Mesodermal cell (in vitro differentiated cells): ENCODE results near the gene GET3.

ENCODE experiments used
- H3K27ac ChIP-seq: 2 replicates; pipeline ENCODE4 v1.7.0; 2013; ENCODE audit warnings: mild to moderate bottlenecking, low read depth, low read length, moderate library complexity; ENCODE audit not compliant: severe bottlenecking
- H3K36me3 ChIP-seq: 2 replicates; pipeline ENCODE4 v1.7.1; 2013; ENCODE audit warnings: mild to moderate bottlenecking, low read length, moderate library complexity; ENCODE audit not compliant: control insufficient read depth, insufficient read depth
- H3K4me1 ChIP-seq: one replicate; pipeline ENCODE4 v1.7.1; 2013; ENCODE audit warnings: mild to moderate bottlenecking, low read length; ENCODE audit not compliant: insufficient read depth, control insufficient read depth, poor library complexity, severe bottlenecking
- H3K4me3 ChIP-seq: 2 replicates; pipeline ENCODE4 v1.7.0; 2013; ENCODE audit warnings: low read length, control low read depth, mild to moderate bottlenecking; ENCODE audit not compliant: insufficient read depth, poor library complexity, severe bottlenecking; ENCODE audit errors: extremely low read depth
- H3K9me3 ChIP-seq: 2 replicates; pipeline ENCODE4 v1.7.1; 2013; ENCODE audit warnings: mild to moderate bottlenecking, low read length, moderate library complexity; ENCODE audit not compliant: control insufficient read depth
- WGBS, 2 experiments: methylation state at CpG; one replicate each; pipeline ENCODE4 v1.1.5; 2013; ENCODE audit warnings: missing lambda C conversion rate in 2 of 2; ENCODE audit not compliant: insufficient coverage in 2 of 2; 5-methylcytosine and 5-hydroxymethylcytosine counted together

Gene GET3

DNA sequence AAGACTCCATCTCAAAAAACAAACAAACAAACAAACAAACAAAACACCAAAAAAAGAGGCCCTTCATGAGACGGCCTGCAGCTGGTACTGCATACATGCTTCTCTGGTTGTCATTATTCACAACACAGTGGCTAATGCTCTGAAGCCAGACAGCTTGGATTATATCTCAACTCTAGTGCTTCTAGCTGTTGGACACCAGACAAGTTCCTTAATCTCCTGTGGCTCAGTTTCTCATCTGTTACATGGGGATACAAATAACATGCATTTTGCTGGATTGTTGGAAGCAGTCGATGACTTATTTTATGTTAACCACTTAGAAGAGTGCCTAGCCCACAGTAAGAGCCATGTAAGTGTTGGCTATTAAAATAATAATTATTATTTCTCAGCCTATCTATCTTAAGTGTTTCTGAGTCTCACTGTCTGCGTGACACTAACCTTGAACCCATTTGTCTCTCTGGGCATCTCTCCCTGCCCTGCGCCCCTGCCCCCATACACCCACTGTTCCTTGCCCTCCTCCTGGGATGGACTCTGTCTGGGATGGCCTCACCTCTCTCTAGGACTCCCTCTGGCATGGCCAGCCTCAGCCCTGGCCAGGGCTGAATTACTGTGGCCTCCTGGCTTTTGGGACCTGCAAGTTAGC, 50.9 kb downstream of the GET3 start:
- Histone ChIP-seq H3K4me3 (no peak overlapping the region), H3K4me1 (peaks cover 52% of the 10 kb centered on the region), H3K9me3 (no peaks in the 10 kb centered on the region), H3K36me3 (no peaks in the 10 kb centered on the region), H3K27ac (peak overlapping the region; percentile 84)
- 72 to 90% methylated on average over 3 to 4 of the region's 4 CpGs for WGBS, 2 experiments

DNA sequence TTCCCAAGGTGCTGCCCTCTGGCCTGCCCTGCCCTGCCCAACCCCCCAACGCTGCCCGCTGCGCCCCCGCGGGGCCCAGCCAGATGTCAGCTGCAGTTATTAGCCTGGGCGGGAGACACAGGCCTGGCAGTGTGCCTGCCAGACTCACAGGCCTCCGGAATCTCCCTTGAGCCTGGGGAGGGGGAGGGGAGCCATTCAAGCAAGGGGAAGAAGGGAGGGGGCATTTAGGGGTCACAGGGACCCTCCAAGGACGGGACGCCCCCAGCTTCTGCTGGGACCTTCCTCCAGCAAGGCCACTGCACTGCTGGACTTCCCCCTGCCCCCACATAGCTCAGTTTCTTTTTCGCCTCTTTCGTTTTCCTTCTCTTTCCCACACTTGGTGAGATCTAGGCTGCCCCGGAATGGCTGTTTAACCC, 51.4 kb downstream of the GET3 start:
- Histone ChIP-seq H3K4me3 (peak overlapping the region; percentile 78), H3K4me1 (peaks cover 46% of the 10 kb centered on the region), H3K9me3 (no peaks in the 10 kb centered on the region), H3K36me3 (no peaks in the 10 kb centered on the region), H3K27ac (peak overlapping the region; percentile 84)
- WGBS, 2 experiments, result 10 to 17% methylated on average over 4 to 10 of the region's 12 CpGs

DNA sequence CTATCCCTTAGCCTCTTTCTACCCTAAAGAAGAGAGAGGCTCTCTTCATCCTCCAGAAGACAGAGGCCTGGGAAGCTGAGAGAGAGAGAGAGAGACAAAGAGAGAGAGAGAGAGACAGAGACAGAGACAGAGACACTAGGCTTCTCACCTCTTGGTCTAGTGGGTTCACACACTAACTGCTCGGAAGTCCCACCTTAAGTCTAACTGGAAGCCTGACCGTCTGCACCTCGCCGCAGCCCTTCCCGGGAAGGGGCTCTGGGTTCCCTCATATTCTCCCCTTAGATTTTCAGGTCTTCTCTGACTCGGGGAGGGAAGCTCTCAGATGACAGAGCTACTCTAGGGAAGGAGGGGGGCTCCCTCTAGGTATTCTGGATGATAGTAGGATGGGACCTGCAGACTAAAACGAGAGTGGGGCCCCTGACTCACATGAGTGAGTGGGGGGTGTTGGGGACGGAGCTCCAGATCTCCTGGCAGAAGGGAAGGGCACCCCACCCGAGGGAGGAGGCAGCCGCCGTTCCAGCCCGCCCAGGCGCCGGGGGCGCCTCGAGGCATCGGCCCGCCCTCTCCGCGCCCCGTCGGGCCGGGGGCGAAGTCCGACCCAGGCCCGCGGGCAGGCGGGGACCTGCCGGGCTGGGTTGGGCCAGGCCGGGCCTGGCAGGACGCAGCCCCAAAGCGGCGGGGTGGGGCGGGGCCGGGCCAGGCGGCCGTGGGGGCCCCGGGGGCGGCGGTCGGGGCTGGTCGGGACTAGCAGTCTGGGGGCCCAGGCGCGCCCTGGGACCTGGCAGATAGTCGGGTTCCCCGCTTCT, 52.0 kb downstream of the GET3 start:
- Histone ChIP-seq H3K4me3 (peak overlapping the region; percentile 78), H3K4me1 (peaks cover 40% of the 10 kb centered on the region), H3K27ac (peak overlapping the region; percentile 84), H3K36me3 (no peaks in the 10 kb centered on the region), H3K9me3 (no peaks in the 10 kb centered on the region)
- 4 to 8% methylated on average over 21 to 29 of the region's 46 CpGs for WGBS, 2 experiments

GRCh38 chr19:12789904-12790619, 52.8 kb downstream of the GET3 start:
- 1% methylated on average over 46 to 49 of the region's 56 CpGs for WGBS, 2 experiments

DNA sequence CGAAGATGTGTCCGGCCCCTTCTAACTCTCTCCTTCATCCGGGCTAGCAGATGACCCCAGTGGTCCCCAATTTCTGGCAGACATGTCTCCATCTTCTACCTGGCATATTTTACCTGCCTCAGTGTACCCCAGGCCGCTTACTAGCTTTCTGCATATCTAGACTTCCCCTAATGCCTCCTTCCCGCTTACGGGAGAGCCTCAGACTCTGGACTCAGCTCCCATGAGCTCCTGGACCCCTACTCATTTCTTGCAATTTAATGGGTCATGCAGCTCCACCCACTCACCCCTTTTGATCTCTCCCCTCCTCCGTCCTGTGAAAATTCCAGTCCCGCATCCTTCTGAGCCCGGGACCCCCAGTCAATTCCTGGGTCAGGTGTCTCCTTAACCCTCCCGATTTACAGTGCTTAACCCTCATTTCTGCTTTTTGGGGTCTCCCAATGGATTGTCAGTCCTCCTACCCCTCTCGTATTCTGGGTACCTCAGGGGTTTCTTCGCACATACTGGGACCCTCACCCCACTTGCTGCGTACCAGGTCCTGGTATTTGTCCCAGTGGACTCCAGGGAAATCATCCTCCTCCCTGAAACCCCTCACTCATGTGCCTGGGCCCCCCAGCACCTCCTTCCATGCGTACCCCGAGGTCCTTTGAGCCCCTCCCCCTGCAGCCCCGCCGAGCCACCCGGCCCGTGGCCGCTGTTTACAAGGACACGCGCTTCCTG, 53.5 kb downstream of the GET3 start:
- Histone ChIP-seq H3K4me1 (peaks cover 30% of the 10 kb centered on the region), H3K36me3 (no peaks in the 10 kb centered on the region), H3K9me3 (no peaks in the 10 kb centered on the region), H3K4me3 (peak overlapping the region; percentile 78), H3K27ac (peak overlapping the region; percentile 84)
- WGBS, 2 experiments, result 6 to 9% methylated on average over 16 to 20 of the region's 22 CpGs

More at GRCh38 chr19:12789904-12790619, 52.8 kb downstream of the GET3 start:
- H3K4me3 ChIP-seq, result peak overlapping the region; percentile 78
- H3K36me3 ChIP-seq, result no peaks in the 10 kb centered on the region
- peaks cover 35% of the 10 kb centered on the region for H3K4me1 ChIP-seq
- H3K9me3 ChIP-seq, result no peaks in the 10 kb centered on the region
- peak overlapping the region; percentile 84 for H3K27ac ChIP-seq

DNA sequence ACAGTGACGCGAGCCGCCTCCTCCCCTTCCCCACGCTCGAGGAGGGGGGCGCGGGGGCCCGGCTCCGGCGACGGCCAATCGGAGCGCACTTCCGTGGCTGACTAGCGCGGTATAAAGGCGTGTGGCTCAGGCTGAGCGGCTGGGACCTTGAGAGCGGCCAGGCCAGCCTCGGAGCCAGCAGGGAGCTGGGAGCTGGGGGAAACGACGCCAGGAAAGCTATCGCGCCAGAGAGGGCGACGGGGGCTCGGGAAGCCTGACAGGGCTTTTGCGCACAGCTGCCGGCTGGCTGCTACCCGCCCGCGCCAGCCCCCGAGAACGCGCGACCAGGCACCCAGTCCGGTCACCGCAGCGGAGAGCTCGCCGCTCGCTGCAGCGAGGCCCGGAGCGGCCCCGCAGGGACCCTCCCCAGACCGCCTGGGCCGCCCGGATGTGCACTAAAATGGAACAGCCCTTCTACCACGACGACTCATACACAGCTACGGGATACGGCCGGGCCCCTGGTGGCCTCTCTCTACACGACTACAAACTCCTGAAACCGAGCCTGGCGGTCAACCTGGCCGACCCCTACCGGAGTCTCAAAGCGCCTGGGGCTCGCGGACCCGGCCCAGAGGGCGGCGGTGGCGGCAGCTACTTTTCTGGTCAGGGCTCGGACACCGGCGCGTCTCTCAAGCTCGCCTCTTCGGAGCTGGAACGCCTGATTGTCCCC, 54.2 kb downstream of the GET3 start, which contains the start of gene JUNB:
TSS of gene JUNB (plus strand) at position 142 of the 706 bp plus-strand sequence. CDS start at position 428, 286 bp downstream.
- Histone ChIP-seq H3K36me3 (no peaks in the 10 kb centered on the region), H3K9me3 (no peaks in the 10 kb centered on the region), H3K4me3 (peak within 1 kb of the TSS; percentile 78), H3K27ac (peak within 1 kb of the TSS; percentile 84), H3K4me1 (peaks cover 29% of the 10 kb centered on the region)
- 0% methylated on average over 44 to 69 of the region's 73 CpGs for WGBS, 2 experiments

DNA sequence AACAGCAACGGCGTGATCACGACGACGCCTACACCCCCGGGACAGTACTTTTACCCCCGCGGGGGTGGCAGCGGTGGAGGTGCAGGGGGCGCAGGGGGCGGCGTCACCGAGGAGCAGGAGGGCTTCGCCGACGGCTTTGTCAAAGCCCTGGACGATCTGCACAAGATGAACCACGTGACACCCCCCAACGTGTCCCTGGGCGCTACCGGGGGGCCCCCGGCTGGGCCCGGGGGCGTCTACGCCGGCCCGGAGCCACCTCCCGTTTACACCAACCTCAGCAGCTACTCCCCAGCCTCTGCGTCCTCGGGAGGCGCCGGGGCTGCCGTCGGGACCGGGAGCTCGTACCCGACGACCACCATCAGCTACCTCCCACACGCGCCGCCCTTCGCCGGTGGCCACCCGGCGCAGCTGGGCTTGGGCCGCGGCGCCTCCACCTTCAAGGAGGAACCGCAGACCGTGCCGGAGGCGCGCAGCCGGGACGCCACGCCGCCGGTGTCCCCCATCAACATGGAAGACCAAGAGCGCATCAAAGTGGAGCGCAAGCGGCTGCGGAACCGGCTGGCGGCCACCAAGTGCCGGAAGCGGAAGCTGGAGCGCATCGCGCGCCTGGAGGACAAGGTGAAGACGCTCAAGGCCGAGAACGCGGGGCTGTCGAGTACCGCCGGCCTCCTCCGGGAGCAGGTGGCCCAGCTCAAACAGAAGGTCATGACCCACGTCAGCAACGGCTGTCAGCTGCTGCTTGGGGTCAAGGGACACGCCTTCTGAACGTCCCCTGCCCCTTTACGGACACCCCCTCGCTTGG, 55.0 kb downstream of the GET3 start:
- Histone ChIP-seq H3K36me3 (no peaks in the 10 kb centered on the region), H3K27ac (peak overlapping the region; percentile 84), H3K4me3 (peak overlapping the region; percentile 78), H3K4me1 (peaks cover 25% of the 10 kb centered on the region), H3K9me3 (no peaks in the 10 kb centered on the region)
- 0 to 1% methylated on average over 69 to 79 of the region's 84 CpGs for WGBS, 2 experiments

DNA sequence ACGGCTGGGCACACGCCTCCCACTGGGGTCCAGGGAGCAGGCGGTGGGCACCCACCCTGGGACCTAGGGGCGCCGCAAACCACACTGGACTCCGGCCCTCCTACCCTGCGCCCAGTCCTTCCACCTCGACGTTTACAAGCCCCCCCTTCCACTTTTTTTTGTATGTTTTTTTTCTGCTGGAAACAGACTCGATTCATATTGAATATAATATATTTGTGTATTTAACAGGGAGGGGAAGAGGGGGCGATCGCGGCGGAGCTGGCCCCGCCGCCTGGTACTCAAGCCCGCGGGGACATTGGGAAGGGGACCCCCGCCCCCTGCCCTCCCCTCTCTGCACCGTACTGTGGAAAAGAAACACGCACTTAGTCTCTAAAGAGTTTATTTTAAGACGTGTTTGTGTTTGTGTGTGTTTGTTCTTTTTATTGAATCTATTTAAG, 55.6 kb downstream of the GET3 start:
- peak overlapping the region; percentile 78 for H3K4me3 ChIP-seq
- H3K4me1 ChIP-seq, result peaks cover 25% of the 10 kb centered on the region
- peak overlapping the region; percentile 84 for H3K27ac ChIP-seq
- H3K36me3 ChIP-seq, result peaks cover 4% of the 10 kb centered on the region
- 0 to 5% methylated on average over 5 to 16 of the region's 22 CpGs for WGBS, 2 experiments
- H3K9me3 ChIP-seq, result no peaks in the 10 kb centered on the region
